NOMO-1 (cell line): ENCODE measurements around the gene TBX4.

Source experiments
- DNase-seq, 2 experiments: peaks; one replicate each; lab custom pipeline; 2025; ENCODE audit not compliant: unreplicated experiment in 2 of 2; lab: John Stamatoyannopoulos, UW

The TBX4 gene

DNA sequence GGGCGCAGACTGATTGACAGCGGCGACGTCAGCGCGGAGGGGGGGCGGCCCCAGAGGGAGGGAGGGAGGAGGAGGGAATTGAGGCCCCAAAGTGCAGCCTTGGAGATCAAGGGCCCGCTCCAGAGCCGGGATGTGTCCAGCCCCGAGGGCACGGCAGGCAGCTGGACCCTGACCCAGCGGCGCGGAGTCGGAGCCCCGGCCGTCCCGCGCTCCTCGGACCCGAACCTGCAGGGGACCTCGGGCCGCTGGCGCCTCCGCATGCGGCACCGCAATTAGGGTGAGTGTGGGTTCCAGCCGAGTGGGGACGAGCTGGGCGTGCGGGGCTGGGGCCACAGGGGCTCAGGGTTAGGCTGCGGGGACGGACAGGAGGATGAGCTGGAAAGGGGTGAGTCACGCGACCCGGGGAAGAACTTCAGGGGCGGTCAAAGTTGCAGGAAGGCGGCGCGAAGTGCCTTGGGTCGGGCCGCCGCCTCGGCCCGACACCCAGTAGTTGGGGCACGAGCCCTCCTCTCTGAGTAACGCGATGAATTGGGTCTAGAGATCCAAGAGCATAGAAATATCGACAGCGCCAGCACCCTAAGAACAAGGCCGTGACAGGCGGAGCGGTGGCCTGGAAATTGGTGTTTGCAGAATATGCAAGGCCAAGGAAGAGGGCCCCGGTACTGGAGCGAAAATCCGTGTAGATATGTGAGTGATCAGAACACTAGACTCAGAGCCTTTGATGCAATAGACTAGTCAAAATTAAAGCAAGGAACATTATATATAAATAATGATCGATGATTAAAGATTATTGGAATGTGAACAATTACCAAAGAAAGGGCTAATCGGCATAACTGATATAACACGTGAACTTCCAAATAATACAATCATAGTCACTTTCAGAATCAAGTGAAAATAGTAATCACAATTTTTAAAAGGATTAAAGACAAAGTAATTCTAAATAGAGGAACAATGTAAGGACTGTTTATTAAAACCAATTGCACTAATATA lies at the start of gene TBX4:
Gene TBX4, plus strand, starts transcription at position 122 of the 990 bp plus-strand sequence. CDS start 4,069 bp downstream, outside the sequence.
- DNase-seq, result no peak

DNA sequence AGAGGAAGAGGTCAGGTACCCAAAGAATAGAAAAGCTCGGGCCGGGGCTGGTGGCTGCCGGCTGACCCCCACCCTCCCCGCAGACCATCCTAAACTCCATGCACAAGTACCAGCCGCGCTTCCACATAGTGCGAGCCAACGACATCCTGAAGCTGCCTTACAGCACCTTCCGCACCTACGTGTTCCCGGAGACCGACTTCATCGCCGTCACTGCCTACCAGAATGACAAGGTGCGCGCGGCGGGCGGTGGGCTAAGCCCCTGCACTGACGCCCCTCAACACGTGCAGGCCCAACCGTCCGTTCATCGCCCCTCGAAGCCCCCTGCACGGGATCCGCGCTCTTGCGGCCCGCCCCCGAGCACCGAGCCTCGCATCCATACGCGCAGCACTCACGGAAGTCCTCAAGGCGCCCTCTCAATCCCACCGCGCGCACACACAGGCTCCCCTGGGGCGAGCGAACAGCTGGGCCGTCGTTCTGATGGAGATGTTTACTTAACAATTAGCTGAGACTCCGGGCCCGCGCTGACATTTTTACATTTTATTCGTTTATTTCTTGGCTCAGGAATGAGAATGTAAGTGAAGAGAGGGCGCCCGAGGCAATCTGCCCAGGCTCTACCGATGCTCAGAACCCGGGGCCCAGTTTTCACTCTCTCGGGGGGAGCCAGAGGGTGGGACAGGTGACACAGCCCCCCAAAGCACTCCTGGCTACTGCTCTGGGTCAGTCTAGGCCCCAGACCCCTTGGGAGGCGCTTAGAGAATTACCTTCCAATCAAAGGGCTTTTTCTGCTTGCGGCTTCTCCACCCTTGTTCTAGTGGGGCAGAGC lies 49.0 kb upstream of the TBX4 start:
- no peak for DNase-seq

DNA sequence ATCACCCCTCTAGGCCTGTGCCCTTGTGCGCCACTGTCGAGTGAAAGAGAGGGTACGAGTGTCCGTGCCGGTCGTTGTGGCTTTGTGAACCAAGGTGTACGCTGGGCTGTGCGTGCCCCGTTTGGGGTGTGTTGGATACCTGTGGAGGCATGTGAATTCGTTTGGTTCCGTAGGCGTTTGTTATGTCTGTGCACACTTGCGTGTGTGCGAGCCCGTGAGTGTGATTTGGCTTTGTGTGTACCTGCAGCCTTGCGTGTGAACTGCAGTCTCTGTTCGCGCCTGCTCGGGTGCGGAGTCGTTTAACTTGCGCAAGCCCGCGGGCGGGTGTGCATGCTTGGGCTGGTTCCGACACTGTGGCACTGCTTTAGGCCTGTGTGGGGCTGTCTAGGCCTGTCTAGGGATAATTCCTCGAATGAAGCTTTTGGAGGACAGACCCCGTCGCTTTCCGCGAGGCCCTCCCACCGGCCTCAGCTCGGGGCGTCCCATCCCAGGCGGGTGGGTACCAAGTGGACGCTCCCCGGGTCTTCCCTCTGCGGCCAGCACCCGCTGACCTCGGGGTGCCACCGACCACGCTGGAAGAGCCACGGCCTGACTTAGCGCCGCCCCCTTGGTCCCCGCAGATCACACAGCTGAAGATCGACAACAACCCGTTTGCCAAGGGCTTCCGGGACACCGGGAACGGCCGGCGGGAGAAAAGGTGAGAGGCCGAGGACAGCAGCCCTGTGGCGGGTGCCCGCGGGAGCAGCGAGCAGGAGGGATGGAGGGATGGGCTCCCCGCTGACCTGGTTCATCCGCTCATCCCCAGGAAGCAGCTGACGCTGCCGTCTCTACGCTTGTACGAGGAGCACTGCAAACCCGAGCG lies 48.2 kb upstream of the TBX4 start:
- no peak for DNase-seq

DNA sequence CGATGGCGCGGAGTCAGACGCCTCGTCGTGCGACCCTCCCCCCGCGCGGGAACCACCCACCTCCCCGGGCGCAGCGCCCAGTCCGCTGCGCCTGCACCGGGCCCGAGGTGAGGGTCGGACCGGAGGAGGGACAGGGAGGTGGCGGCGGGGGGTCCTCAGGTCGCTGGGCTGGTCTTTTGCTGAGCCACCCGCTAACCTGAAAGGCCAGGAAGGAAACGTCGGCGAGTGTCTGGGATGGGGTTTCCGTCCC lies 47.6 kb upstream of the TBX4 start:
- no peak for DNase-seq

DNA sequence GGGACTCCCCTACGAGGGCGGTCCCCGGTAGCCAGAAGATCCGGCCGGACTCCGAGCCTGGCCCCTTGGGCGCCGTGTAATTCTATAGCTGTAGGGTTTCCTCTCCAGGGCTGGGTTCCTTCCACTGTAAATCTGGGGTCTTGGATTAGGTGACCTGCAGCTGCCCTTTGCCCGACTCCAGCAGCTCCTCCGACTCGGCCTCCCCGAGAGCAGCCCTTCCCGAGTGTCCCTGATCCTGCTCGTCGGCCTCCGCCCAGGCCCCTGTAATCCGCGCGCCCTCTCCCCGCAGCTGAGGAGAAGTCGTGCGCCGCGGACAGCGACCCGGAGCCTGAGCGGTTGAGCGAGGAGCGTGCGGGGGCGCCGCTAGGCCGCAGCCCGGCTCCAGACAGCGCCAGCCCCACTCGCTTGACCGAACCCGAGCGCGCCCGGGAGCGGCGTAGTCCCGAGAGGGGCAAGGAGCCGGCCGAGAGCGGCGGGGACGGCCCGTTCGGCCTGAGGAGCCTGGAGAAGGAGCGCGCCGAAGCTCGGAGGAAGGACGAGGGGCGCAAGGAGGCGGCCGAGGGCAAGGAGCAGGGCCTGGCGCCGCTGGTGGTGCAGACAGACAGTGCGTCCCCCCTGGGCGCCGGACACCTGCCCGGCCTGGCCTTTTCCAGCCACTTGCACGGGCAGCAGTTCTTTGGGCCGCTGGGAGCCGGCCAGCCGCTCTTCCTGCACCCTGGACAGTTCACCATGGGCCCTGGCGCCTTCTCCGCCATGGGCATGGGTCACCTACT lies 47.1 kb upstream of the TBX4 start:
- no peak for DNase-seq

DNA sequence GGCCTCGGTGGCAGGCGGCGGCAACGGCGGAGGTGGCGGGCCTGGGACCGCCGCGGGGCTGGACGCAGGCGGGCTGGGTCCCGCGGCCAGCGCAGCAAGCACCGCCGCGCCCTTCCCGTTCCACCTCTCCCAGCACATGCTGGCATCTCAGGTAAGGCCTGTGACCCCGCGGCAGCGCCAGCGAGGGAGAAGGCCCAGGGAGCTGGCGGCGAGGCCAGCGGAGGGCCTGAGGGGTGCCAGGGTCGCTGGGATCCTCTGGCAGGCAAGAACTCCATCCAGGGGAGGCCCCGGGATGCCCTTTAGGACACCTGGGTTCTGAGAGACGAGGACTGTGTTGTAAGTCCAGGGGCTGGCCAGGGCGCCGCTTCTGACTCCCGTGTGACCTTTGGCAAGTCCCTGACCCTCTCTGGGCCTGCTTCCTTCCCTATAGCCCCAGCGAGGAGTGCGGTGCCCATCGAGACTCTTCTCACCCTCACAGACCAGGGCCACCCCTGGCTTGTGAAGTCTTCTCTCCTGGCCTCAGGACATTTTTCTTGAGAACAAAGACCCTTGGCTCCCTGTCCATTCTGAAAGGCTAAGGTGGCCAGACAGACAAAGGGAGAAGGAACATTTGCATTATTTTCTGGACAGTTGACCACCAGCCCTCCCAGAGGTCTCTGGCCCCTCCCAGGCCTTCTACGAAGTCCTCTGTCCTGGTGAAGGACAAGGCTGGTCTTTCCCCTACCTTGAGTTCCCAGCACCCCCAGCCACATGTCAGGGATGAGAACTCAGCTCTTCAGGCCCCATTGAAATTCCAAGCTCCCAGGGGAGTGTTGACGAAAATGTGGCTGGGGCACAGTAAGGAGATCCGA lies 46.3 kb upstream of the TBX4 start:
- no peak for DNase-seq

DNA sequence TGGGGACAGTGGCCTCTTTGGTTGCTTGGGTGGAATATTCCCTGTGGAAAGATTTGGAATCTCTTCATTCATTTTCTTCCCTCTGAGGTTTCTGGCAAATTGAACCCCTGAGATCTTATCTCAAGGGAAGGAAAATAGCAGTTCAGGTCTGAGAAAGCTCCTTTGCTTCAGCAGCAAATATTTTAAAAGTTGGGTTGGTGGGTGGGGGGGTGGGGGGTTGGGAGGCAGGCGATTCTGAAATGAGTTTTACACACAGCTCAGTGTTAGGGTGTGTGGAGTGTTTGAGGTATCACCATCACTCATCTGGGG lies 45.7 kb upstream of the TBX4 start:
- DNase-seq, result no peak

DNA sequence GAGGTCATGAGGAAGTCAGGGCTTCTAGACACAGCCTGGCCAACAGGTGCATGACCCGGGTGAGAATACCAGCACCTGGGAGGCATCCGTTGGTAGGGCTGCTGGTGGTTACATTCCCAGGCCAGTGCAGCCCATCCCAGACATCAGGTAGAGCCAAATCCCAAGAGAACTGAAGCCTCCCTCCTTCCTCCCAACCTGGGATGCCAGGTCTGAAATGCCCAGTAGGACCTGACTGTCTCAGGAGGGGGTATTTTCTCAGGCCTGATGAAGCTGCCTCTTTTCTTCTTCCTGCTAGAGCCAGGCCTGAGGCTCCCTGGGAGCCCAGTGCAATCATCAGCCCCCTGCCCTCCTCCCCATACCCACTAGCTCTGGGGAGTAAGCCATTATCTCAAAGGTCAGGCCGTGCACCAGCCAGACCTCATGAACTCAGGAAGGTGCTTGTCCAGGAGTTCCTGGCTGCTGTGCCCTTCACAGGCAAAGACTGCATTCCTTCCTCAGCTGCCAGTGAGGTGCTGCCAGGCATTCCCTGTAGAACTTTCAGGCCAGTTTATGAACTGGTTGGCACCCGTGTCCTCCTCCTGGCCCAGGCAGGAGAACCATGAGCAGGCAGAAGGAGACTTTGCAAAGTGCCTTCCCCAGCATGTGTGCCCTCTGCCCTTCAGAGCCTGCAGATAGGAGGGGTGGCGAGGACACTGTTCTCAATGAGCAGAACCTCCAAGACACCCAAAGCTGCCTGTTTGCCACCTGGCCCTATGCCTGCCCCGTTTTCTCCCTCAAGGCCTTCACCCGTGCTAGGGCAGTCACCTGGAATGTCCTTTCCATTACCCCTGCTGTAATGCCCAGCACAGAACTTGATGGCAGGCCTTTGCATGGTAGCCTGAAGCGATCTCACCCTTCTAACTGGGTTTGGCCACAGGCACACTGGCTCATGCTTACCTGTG lies 45.0 kb upstream of the TBX4 start:
- no peak for DNase-seq

DNA sequence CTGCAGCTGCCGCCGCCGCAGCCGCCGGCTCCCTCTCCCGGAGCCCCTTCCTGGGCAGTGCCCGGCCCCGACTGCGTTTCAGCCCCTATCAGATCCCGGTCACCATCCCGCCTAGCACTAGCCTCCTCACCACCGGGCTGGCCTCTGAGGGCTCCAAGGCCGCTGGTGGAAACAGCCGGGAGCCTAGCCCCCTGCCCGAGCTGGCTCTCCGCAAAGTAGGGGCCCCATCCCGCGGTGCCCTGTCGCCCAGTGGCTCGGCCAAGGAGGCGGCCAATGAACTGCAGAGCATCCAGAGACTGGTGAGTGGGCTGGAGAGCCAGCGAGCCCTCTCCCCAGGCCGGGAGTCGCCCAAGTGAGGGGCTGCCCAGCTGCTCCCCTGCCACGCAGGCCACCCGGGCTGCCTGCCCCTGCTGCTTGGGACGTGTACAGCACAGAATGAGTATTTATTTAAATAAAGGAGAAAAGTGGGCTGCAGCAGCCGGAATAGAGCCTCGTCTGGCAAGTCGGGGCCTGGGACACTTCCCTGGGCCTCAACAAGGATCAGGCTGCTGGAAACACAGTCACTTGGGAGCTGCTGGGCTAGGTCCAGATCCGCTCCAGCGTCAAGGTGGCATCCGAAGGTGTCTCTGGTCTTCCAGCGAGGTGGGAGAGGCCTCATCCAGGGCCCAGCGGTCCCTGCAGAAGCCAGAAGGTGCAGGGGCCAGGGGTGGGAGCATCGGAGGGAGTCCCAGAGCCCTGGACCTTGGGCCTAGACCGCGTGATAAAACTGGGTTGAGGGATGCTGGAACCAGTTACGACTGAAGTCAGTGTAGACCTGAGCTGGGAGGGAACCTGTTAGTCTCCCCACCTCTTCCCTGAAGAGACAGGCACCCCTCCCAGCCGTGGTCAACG lies 43.8 kb upstream of the TBX4 start:
- DNase-seq, result no peak

DNA sequence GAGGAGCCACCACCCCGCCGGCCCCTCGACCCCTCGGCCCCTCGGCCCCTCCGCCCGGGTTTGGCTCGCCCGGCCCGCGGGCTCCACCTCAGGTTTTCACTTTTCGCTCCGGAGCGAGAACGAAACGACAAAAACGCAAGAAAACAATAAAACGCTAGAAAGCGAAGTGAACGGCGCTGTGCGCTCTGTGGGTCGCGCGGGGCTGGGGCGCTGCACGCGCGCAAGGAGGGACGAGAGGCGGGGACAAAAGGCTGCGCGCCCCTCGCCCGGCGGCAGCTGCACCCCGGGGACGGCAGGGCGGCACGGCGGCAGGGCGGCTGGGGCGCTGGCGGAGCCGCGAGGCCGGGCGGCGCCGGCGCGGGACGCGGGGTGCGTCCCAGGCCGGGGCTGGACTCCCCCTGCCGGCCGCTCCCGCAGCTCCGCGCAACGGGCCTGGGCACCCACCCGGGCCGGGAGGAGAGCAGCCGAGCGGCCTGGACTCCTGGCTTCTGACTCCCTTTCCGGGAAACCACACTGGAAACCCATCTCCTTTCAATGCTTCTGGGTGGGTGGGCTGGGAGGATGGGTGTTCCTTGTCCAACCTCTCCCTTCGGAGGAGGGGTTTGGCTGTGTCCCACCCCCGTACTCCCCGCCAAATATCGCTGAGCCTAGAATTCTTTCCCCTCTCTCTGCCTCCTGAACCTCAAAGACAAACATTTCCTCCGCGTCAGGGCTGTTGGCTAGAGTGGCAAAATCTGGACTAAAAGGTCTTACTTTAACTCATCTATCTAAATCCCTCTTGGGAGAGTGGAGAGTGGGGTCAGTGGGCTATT lies 42.7 kb upstream of the TBX4 start:
- DNase-seq, result peak; percentile 24 to 33

DNA sequence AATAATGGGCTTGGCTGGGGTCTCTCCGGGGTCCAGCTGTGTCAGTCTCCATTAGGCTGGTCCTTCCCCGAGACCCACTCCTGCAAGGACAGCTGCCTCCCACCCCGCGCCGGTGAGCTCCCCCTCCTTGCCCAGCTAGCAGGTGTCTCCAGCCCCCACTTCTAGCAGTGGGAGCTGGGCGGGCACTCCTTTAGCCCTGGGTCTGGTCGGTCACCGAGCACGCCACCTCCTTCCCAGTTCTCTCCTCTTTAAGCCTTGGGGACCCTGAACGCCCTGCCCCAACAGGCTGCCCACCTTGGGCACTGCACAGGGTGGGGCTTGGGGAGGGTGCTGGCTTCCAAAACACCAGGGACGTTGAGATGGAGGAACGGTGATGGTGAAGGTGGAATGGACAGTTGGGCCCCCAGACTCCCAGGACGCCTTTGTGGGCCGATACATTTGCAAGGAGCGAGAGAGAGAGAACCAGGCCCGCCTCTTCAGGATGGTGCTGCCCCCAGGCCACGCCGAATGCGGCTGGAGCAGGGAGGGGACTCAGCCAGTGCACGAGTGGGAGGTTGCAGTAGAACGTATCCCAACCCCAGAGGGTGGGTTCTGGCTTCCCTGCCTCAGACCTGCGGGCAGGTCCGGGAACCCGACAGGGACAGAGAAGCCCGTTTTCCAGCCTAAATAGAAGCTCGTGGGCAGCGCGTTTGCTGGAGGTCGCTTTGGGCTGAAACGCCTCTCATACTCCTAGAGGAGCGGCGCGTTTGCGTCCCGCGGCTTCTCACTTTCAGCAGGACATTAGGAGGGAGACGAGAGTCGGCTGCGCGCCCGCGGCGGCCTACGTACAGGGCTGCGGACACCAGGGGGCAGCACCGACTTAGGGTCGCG lies 41.8 kb upstream of the TBX4 start:
- DNase-seq, result peak; percentile 58 to 70

DNA sequence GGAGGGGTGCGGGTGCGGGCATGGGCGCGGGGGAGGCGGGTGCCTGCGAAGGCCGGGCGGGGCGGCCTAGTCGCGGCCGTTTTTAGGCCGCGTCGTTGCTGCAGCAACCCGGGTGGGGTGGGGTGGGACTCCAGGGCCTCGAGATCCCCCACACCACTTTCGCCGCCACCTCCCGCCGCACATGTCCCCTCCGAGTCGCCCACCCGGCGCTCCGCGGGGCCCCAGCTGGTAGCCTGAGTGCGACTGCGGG lies 41.3 kb upstream of the TBX4 start:
- DNase-seq, result no peak

DNA sequence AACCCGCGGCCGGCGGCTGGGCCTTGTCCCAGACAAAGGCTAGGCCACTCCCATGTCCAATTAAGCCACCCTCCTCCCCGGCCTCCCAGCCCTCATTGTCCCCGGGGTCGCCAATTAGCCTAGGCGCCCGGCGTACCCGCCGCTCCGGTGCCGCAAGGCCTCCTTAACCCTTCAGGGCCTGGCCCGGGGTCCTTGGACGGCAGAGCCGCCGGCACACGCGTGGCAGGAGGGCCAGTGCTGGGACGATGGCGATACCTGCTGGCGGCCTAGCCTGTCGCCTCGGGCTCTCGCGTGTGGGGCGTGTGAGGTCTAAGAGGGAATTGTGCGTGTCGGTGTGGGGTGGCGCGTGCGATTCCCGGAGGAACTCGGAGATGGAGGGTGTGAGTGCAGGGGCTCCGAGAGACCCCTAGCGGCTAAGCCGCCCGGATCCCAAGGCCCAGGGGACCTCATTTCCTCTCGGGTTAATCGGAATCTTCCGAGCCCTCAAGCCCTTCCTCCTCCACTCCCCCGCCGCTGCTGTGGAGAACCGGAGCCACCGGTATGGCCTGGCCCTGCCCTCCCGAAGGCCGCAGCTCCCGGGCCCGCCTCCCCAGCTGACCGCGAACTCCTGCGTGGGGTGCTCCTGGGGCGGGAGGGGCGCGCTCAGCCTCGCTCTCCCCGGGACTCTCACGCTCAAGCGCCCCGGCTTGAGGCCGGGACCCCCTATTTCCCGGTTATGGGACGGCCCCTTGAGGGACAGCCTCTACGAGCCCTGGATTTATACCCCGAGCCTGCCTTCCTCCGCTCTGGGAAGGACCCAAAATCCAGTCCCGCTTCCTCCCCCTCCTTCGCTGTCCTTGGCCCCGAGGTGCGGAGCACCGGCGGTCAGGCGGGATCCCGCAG lies 40.7 kb upstream of the TBX4 start:
- peak; percentile 40 to 55 for DNase-seq

DNA sequence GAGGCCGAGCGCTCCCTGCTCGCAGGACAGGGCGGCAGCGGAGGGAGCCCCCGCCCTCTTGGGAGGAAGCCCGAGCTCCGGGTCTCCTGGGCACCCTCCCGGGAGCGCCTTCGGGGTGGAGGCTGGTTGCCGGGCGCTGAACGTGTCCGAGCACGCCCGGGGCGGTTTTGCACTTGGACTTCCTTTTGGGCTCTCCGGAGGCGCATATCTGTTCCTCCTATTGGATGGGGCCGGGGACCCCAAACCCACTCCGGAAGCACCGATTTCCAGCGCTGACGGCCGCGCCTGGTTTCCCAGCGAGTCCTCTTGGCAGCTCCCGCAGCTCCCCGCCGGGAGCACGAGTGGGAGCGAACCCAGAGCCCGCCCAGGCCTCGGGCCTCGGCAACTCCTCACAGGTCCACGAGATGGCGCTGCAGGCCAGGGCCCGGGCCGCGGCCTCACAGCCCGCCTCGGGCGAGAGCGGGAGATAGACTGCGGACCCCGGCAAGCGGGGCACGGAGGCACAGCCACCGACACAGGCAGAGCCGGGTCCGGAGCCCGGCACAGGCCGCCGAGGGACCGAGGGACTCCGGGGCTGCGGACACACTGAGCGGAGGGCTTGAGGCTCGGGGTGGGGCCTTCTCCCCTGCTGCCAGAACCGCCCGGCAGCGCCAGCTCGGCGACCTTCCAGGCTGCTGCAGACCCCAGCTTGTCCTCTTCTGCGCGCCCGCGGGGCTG lies 39.9 kb upstream of the TBX4 start:
- DNase-seq, result peak; percentile 71 to 78
